HCT116 (cell line): ENCODE measurements around the gene KCNK6. TPM values are rescaled to one million over a fixed set of nuclear protein-coding genes. Genes with fewer than 3 reads are reported as not detected.

Experiments
- ATAC-seq: fragments of 200-7000 bp; cut with Tn5 transposase; 2 replicates; pipeline ENCODE4 v1.9.1; 2020; ENCODE audit warnings: mild to moderate bottlenecking, moderate library complexity
- BruUV-seq: library from RNA; stranded (reverse); fragments of 400-500 nt; replicated peaks from 2 replicates; lab custom pipeline; 2021; lab: Mats Ljungman, UMichigan
- CTCF ChIA-PET: fragments of 300-600 bp; sonication (Branson Sonifier 250); formaldehyde crosslinking; loops from one replicate; lab custom pipeline; 2021; ENCODE audit warnings: antibody characterized with exemption; lab: Charles Lee
- POLR2A ChIA-PET: fragments of 300-600, 350-600 bp; sonication (Branson Sonifier 250); formaldehyde crosslinking; loops from one replicate; lab custom pipeline; 2021; ENCODE audit warnings: antibody characterized with exemption; lab: Charles Lee
- RAD21 ChIA-PET, 2 experiments: fragments of 300-600 bp; sonication (Branson Sonifier 250); formaldehyde crosslinking; loops; one replicate each; lab custom pipeline; 2023; ENCODE audit warnings: low total read pairs in 2 of 2; ENCODE audit not compliant: uncharacterized antibody in 2 of 2, unreplicated experiment in 2 of 2, low non-redundant PET in 1 of 2; lab: Charles Lee
- DNase-seq: peaks from one replicate; pipeline ENCODE4 v3.0.0-alpha.2; 2010; ENCODE audit warnings: low read depth, low spot score
- H2AFZ ChIP-seq: fragments of 200-600 bp; shearing (Covaris generic), sonication (generic); 2 replicates; pipeline ENCODE4 v1.6.1; 2017; ENCODE audit warnings: low read depth, mixed run types, mixed read lengths, antibody characterized with exemption, low read length; ENCODE audit not compliant: poor library complexity, severe bottlenecking
- H3K27ac ChIP-seq: 2 replicates; pipeline ENCODE4 v1.5.1; 2012; ENCODE audit warnings: low read depth, low read length
- H3K27me3 ChIP-seq: fragments of 200-600 bp; sonication (generic); 2 replicates; pipeline ENCODE4 v1.6.1; 2016; ENCODE audit warnings: mixed run types, low read length, mixed read lengths; ENCODE audit not compliant: insufficient read depth
- H3K36me3 ChIP-seq, 2 experiments: fragments of 200-500 bp in 1 of 2; fragments of 200-600 bp in 1 of 2; sonication (Bioruptor generic) in 1 of 2; sonication (generic) in 1 of 2; 2 replicates each; pipeline versions ENCODE4 v1.5.1 to v1.6.1; 2014 to 2016; ENCODE audit warnings: low read length in 2 of 2, inconsistent platforms in 1 of 2, mixed read lengths in 1 of 2, mixed run types in 1 of 2; ENCODE audit not compliant: insufficient read depth in 2 of 2, control insufficient read depth in 1 of 2
- H3K4me1 ChIP-seq, 2 experiments: fragments of 200-600 bp in 1 of 2; sonication (generic) in 1 of 2; 2 replicates each; pipeline versions ENCODE4 v1.5.1 to v1.6.1; 2012 to 2017; ENCODE audit warnings: low read length in 2 of 2, inconsistent platforms in 1 of 2, mild to moderate bottlenecking in 1 of 2, mixed read lengths in 1 of 2, mixed run types in 1 of 2, moderate library complexity in 1 of 2; ENCODE audit not compliant: insufficient read depth in 2 of 2, control insufficient read depth in 1 of 2
- H3K4me2 ChIP-seq: fragments of 200-600 bp; sonication (generic); 2 replicates; pipeline ENCODE4 v1.6.1; 2017; ENCODE audit warnings: mixed run types, low read length, mixed read lengths
- H3K4me3 ChIP-seq, 2 experiments: fragments of 200-600 bp in 1 of 2; sonication (generic) in 1 of 2; replicated peaks in 1 of 2; 2 replicates each; pipeline ENCODE4 v1.5.1; 2011 to 2016; ENCODE audit warnings: low read length in 2 of 2, control low read depth in 1 of 2, low read depth in 1 of 2, mild to moderate bottlenecking in 1 of 2, mixed read lengths in 1 of 2, mixed run types in 1 of 2
- H3K79me2 ChIP-seq: fragments of 200-600 bp; sonication (generic); 2 replicates; pipeline ENCODE4 v1.6.1; 2017; ENCODE audit warnings: mild to moderate bottlenecking, mixed run types, low read length, moderate library complexity, mixed read lengths; ENCODE audit not compliant: insufficient read depth
- H3K9ac ChIP-seq: fragments of 200-600 bp; sonication (generic); 2 replicates; pipeline ENCODE4 v1.6.1; 2016; ENCODE audit warnings: low read length, mixed read lengths
- H3K9me2 ChIP-seq: fragments of 200-600 bp; sonication (generic), shearing (Covaris generic); 2 replicates; pipeline ENCODE4 v1.6.1; 2017; ENCODE audit warnings: mixed run types, mild to moderate bottlenecking, moderate library complexity; ENCODE audit not compliant: insufficient read depth
- H3K9me3 ChIP-seq, 2 experiments: fragments of 200-500 bp in 1 of 2; fragments of 200-600 bp in 1 of 2; sonication (Bioruptor generic) in 1 of 2; sonication (generic) in 1 of 2; 2 replicates each; pipeline ENCODE4 v1.6.1; 2014 to 2017; ENCODE audit warnings: low read length in 2 of 2, mixed read lengths in 2 of 2, inconsistent platforms in 1 of 2, low read depth in 1 of 2, mild to moderate bottlenecking in 1 of 2, mixed run types in 1 of 2, moderate library complexity in 1 of 2; ENCODE audit not compliant: control insufficient read depth in 1 of 2, insufficient read depth in 1 of 2
- H4K20me1 ChIP-seq: fragments of 200-600 bp; sonication (generic), shearing (Covaris generic); 2 replicates; pipeline ENCODE4 v1.6.1; 2017; ENCODE audit warnings: mixed run types, mild to moderate bottlenecking, moderate library complexity; ENCODE audit not compliant: insufficient read depth
- CBX3 ChIP-seq: IDR thresholded peaks from 2 replicates; pipeline ENCODE4 v1.6.1; 2012; ENCODE audit warnings: low read depth
- MAX ChIP-seq: IDR thresholded peaks from 2 replicates; pipeline ENCODE4 v1.6.1; 2012
- POLR2A ChIP-seq: IDR thresholded peaks from 2 replicates; pipeline ENCODE4 v1.7.0; 2011; ENCODE audit warnings: borderline replicate concordance; ENCODE audit not compliant: insufficient read depth, insufficient read length; ENCODE audit errors: extremely low read depth
- intact Hi-C: fragments of 100-400 bp; cut with micrococcal nuclease; formaldehyde crosslinking; loops from 2 replicates; pipeline ENCODE4 v1.10.0; 2022
- total RNA-seq: library from RNA; stranded (reverse); gene quantifications from one replicate; pipeline ENCODE4 v1.2.1, GENCODE V29; 2021; ENCODE audit not compliant: unreplicated experiment
- TF ChIP-seq, protein P1 (sequence below): IDR thresholded peaks from 2 replicates; pipeline ENCODE4 v1.6.1; 2012; ENCODE audit warnings: low read depth

Gene KCNK6
- total RNA-seq, 1 experiment from 2014 or later: 11.0 TPM

- no peak for ATAC-seq
- TF ChIP-seq, protein P1, sequence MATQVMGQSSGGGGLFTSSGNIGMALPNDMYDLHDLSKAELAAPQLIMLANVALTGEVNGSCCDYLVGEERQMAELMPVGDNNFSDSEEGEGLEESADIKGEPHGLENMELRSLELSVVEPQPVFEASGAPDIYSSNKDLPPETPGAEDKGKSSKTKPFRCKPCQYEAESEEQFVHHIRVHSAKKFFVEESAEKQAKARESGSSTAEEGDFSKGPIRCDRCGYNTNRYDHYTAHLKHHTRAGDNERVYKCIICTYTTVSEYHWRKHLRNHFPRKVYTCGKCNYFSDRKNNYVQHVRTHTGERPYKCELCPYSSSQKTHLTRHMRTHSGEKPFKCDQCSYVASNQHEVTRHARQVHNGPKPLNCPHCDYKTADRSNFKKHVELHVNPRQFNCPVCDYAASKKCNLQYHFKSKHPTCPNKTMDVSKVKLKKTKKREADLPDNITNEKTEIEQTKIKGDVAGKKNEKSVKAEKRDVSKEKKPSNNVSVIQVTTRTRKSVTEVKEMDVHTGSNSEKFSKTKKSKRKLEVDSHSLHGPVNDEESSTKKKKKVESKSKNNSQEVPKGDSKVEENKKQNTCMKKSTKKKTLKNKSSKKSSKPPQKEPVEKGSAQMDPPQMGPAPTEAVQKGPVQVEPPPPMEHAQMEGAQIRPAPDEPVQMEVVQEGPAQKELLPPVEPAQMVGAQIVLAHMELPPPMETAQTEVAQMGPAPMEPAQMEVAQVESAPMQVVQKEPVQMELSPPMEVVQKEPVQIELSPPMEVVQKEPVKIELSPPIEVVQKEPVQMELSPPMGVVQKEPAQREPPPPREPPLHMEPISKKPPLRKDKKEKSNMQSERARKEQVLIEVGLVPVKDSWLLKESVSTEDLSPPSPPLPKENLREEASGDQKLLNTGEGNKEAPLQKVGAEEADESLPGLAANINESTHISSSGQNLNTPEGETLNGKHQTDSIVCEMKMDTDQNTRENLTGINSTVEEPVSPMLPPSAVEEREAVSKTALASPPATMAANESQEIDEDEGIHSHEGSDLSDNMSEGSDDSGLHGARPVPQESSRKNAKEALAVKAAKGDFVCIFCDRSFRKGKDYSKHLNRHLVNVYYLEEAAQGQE: no peak
- no peak for TF ChIP-seq MAX
- no peak for TF ChIP-seq POLR2A
- no peak for TF ChIP-seq CBX3
- Histone ChIP-seq H3K27me3 (no peaks in the 10 kb centered on the region), H2AFZ (no peak overlapping the region), H3K4me1 (peaks cover 4 to 24% of the 10 kb centered on the region in 2 experiments; a peak in 3 of 4 replicates), H3K9me2 (no peaks in the 10 kb centered on the region), H3K9me3 (no peaks in the 10 kb centered on the region), H3K27ac (no peak overlapping the region), H3K9ac (no peak overlapping the region), H3K4me2 (no peak overlapping the region), H3K4me3 (no peak overlapping the region), H3K36me3 (peaks cover 21 to 39% of the 10 kb centered on the region in 2 experiments; a peak in 3 of 4 replicates), H3K79me2 (peaks cover 93% of the 10 kb centered on the region), H4K20me1 (peaks cover 15% of the 10 kb centered on the region; the same call in 1 of the 2 replicates)
- CTCF ChIA-PET: no interaction called here
- RAD21 ChIA-PET: interaction anchor here in 1 of 2 experiments (0.9 kb wide), 1 partner anchor 24 kb away, joined by 3 read pairs; no protein-coding TSS in a partner anchor
- DNase-seq: no peak
- intact Hi-C loops: no loop called here
- BruUV-seq: no TSS peak
- POLR2A ChIA-PET: no interaction called here
These were observed 39.4 kb upstream of the KCNK6 start for GRCh38 chr19:38280030-38280921.
